ENCODE measurements around the gene MYCBP2.

GRCh38 chr13:77029436-77029835, 297.5 kb downstream of the MYCBP2 start:
- TF ChIP-seq CTCF (IDR thresholded peaks at IDR 0.05; ENCODE audit: poor library complexity), result no peak
- TF ChIP-seq EZH2 (IDR thresholded peaks at IDR 0.05; ENCODE audit: borderline replicate concordance), result no peak
- no peak for TF ChIP-seq EZH2phosphoT487 (IDR thresholded peaks at IDR 0.05; ENCODE audit: low read depth, severe bottlenecking, unreplicated experiment)

Data from hepatocyte (in vitro differentiated cells).